Mucosa of descending colon (tissue), 3 donors: ENCODE measurements around the gene ZNF512B. TPM values are rescaled to one million over a fixed set of nuclear protein-coding genes. Genes with fewer than 3 reads are reported as not detected.

Experiments used
- ATAC-seq: fragments of 200-7000 bp; cut with Tn5 transposase; one replicate; pipeline ENCODE4 v1.9.1; 2020; ENCODE audit warnings: mild to moderate bottlenecking, moderate library complexity
- DNase-seq, 3 donors: peaks; one replicate each; pipeline ENCODE4 v3.0.0-alpha.2; 2020
- H3K36me3 ChIP-seq: fragments of 200-600 bp; one replicate; pipeline ENCODE4 v1.8.0; 2021; ENCODE audit warnings: low read depth, mild to moderate bottlenecking
- H3K4me1 ChIP-seq: fragments of 200-600 bp; one replicate; pipeline ENCODE4 v1.8.0; 2021; ENCODE audit warnings: low read depth, mild to moderate bottlenecking
- H3K4me3 ChIP-seq: fragments of 200-600 bp; one replicate; pipeline ENCODE4 v1.8.0; 2021; ENCODE audit warnings: mild to moderate bottlenecking
- H3K9me3 ChIP-seq: fragments of 200-600 bp; one replicate; pipeline ENCODE4 v1.8.0; 2021; ENCODE audit warnings: mild to moderate bottlenecking
- intact Hi-C, 2 donors: fragments of 100-400 bp; cut with DNase I in 1 of 2; cut with micrococcal nuclease in 1 of 2; formaldehyde crosslinking; loops; one replicate each; pipeline versions ENCODE4 v1.11.0 to v1.11.1; 2022; cut with DNase I, micrococcal nuclease
- total RNA-seq, 3 donors: library from RNA; stranded (reverse); fragmentation: NEBNext Ultra II Directional in 2 of 3; extraction: Animal tissue kit (Norgen Biotek cat#: 25700) in 2 of 3; gene quantifications; one replicate each; pipeline versions ENCODE4 v1.2.1 to v1.2.4, GENCODE V29; 2021 to 2023
- TF ChIP-seq, protein P1 (sequence below): fragments of 200-600 bp; IDR thresholded peaks from one replicate; pipeline ENCODE4 v1.8.0; 2022; ENCODE audit warnings: antibody characterized with exemption, mild to moderate bottlenecking
- donor health status: DM: no; HTN: no; CAD: no; lungs with moderate emphysema.
- donor health status: DM: no; HTN: no; CAD: no.
- donor health status: DM: no; HTN: yes; CAD: no.

ZNF512B gene
- total RNA-seq, 3 donors from 2014 or later = 1.8 to 14.7 (median 3.9) TPM

- H3K4me3 ChIP-seq = no peak overlapping the region
- DNase-seq (peak in 2 of 3 donors; percentile 46 to 61), ATAC-seq (no peak)
- H3K9me3 ChIP-seq = no peaks in the 10 kb centered on the region
- intact Hi-C loops = no loop called here
- H3K36me3 ChIP-seq = no peaks in the 10 kb centered on the region
- H3K4me1 ChIP-seq = peaks cover 45% of the 10 kb centered on the region
- TF ChIP-seq, protein P1, sequence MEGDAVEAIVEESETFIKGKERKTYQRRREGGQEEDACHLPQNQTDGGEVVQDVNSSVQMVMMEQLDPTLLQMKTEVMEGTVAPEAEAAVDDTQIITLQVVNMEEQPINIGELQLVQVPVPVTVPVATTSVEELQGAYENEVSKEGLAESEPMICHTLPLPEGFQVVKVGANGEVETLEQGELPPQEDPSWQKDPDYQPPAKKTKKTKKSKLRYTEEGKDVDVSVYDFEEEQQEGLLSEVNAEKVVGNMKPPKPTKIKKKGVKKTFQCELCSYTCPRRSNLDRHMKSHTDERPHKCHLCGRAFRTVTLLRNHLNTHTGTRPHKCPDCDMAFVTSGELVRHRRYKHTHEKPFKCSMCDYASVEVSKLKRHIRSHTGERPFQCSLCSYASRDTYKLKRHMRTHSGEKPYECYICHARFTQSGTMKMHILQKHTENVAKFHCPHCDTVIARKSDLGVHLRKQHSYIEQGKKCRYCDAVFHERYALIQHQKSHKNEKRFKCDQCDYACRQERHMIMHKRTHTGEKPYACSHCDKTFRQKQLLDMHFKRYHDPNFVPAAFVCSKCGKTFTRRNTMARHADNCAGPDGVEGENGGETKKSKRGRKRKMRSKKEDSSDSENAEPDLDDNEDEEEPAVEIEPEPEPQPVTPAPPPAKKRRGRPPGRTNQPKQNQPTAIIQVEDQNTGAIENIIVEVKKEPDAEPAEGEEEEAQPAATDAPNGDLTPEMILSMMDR = no peak
These were observed 21.9 kb downstream of the ZNF512B start for GRCh38 chr20:63947638-63948456.

GRCh38 chr20:63946986-63947637, 22.6 kb downstream of the ZNF512B start:
- H3K4me3 ChIP-seq = no peak overlapping the region
- H3K4me1 ChIP-seq = peaks cover 40% of the 10 kb centered on the region
- TF ChIP-seq, protein P1 = no peak
- H3K36me3 ChIP-seq = no peaks in the 10 kb centered on the region
- ATAC-seq (no peak), DNase-seq (peak in 2 of 3 donors; percentile 20 to 55)
- intact Hi-C loops = no loop called here
- no peaks in the 10 kb centered on the region for H3K9me3 ChIP-seq

- no peaks in the 10 kb centered on the region for H3K36me3 ChIP-seq
- intact Hi-C loops = no loop called here
- peaks cover 32% of the 10 kb centered on the region for H3K4me1 ChIP-seq
- H3K4me3 ChIP-seq = no peak overlapping the region
- TF ChIP-seq, protein P1 = no peak
- ATAC-seq (no peak), DNase-seq (peak in 2 of 3 donors; percentile 26 to 50)
- no peaks in the 10 kb centered on the region for H3K9me3 ChIP-seq
These were observed 23.5 kb downstream of the ZNF512B start for GRCh38 chr20:63945921-63946920.

DNA sequence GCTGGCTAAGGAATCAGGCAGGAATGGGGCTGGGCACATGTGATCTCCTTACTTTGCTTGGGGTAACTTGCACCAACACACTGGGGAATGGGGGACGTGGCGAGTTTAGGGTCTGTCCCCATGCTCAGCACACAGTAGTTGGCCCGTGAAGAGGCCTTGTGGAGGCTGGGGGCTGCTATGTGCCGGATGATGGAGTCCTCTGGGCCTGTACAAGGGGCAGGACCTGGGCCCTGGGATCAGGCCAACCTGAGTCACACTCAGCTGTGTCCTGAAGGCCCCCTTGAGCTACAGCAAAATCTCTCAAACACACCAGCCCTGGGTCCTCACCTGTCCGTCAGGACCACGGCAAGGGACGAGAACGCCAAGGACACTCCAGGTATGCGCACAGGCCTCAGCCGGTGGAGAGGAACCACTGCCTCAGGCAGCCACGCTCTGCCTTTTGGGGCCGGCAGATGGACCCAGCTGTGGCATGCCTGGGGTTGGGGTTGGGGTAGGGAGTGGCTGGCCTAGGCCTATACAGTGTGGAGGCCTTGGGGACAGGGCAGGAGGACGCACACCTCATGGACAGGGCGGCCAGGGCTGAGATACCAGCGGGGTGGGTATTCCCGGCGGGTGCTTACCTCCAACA, 24.6 kb downstream of the ZNF512B start:
- TF ChIP-seq, protein P1 = no peak
- intact Hi-C loops = no loop called here
- Histone ChIP-seq H3K36me3 (no peaks in the 10 kb centered on the region), H3K4me3 (no peak overlapping the region), H3K4me1 (peaks cover 21% of the 10 kb centered on the region), H3K9me3 (no peaks in the 10 kb centered on the region)
- no peak for ATAC-seq
- peak in 2 of 3 donors; percentile 26 to 45 for DNase-seq
